CD14-positive monocyte (primary cell): Measurements from ENCODE around the gene SDK1. TPM values are rescaled to one million over a fixed set of nuclear protein-coding genes. Genes with fewer than 3 reads are reported as not detected.

Experiments
- DNase-seq, 3 donors: peaks; one replicate each; pipeline ENCODE4 v3.0.0-alpha.2; 2011 to 2022
- H2AFZ ChIP-seq: 2 replicates; pipeline ENCODE4 v1.6.0; 2012; ENCODE audit warnings: mild to moderate bottlenecking, low read depth, low read length, inconsistent platforms; ENCODE audit not compliant: insufficient read depth, poor library complexity, severe bottlenecking
- H3K27ac ChIP-seq, 2 donors: 1 replicate in 1 of 2; 2 replicates in 1 of 2; pipeline ENCODE4 v1.5.1; 2012 to 2013; ENCODE audit warnings: low read length in 2 of 2, control low read depth in 1 of 2, inconsistent platforms in 1 of 2, low read depth in 1 of 2, mild to moderate bottlenecking in 1 of 2
- H3K27me3 ChIP-seq, 2 donors: one replicate each; pipeline versions ENCODE4 v1.6.0 to v1.6.1; 2011 to 2013; ENCODE audit warnings: low read length in 2 of 2; ENCODE audit not compliant: control insufficient read depth in 2 of 2, insufficient read depth in 2 of 2
- H3K36me3 ChIP-seq, 2 donors: replicated peaks in 1 of 2; 1 replicate in 1 of 2; 2 replicates in 1 of 2; pipeline versions ENCODE4 v1.5.1 to v1.6.1; 2012 to 2013; ENCODE audit warnings: low read length in 2 of 2, control low read depth in 1 of 2, inconsistent platforms in 1 of 2, mild to moderate bottlenecking in 1 of 2; ENCODE audit not compliant: insufficient read depth in 2 of 2, control insufficient read depth in 1 of 2
- H3K4me1 ChIP-seq, 2 donors: 1 replicate in 1 of 2; 2 replicates in 1 of 2; pipeline versions ENCODE4 v1.5.1 to v1.6.1; 2012 to 2013; ENCODE audit warnings: low read length in 2 of 2, control low read depth in 1 of 2, inconsistent platforms in 1 of 2, mild to moderate bottlenecking in 1 of 2, moderate library complexity in 1 of 2; ENCODE audit not compliant: insufficient read depth in 2 of 2, control insufficient read depth in 1 of 2
- H3K4me2 ChIP-seq: replicated peaks from 2 replicates; pipeline ENCODE3; 2012; ENCODE audit warnings: low read length, moderate library complexity, mild to moderate bottlenecking; ENCODE audit not compliant: poor library complexity, severe bottlenecking; ENCODE audit errors: extremely low read depth
- H3K4me3 ChIP-seq, 3 experiments: fragments of 200-600 bp in 1 of 3; sonication (generic) in 1 of 3; replicated peaks in 1 of 3; 1 replicate in 2 of 3; 2 replicates in 1 of 3; pipeline ENCODE4 v1.5.1; 2011 to 2013; ENCODE audit warnings: low read length in 3 of 3, mild to moderate bottlenecking in 3 of 3, control low read depth in 2 of 3, low read depth in 2 of 3, inconsistent platforms in 1 of 3, moderate library complexity in 1 of 3
- H3K79me2 ChIP-seq: 2 replicates; pipeline ENCODE4 v1.6.0; 2012; ENCODE audit warnings: mild to moderate bottlenecking, control low read depth, inconsistent platforms, low read length, moderate library complexity; ENCODE audit not compliant: insufficient read depth
- H3K9ac ChIP-seq: 2 replicates; pipeline ENCODE4 v1.6.0; 2017; ENCODE audit warnings: low read length, mild to moderate bottlenecking; ENCODE audit not compliant: insufficient read depth, poor library complexity, severe bottlenecking
- H3K9me3 ChIP-seq, 2 donors: replicated peaks in 1 of 2; 1 replicate in 1 of 2; 2 replicates in 1 of 2; pipeline versions ENCODE4 v1.5.1 to v1.6.1; 2012 to 2013; ENCODE audit warnings: low read length in 2 of 2, control low read depth in 1 of 2; ENCODE audit not compliant: control insufficient read depth in 1 of 2, insufficient read depth in 1 of 2
- H4K20me1 ChIP-seq: 2 replicates; pipeline ENCODE4 v1.6.0; 2012; ENCODE audit warnings: mild to moderate bottlenecking, low read length, control low read depth, moderate library complexity; ENCODE audit not compliant: insufficient read depth
- H3K27ac Mint-ChIP-seq, 7 donors: one replicate each; pipeline ENCODE4 v1.8.0; 2020; ENCODE audit warnings: mild to moderate bottlenecking in 7 of 7, mixed read lengths in 7 of 7, moderate library complexity in 6 of 7, inconsistent platforms in 2 of 7
- H3K27me3 Mint-ChIP-seq, 3 donors: one replicate each; pipeline ENCODE4 v1.8.0; 2021 to 2022; ENCODE audit warnings: low read depth in 3 of 3, mild to moderate bottlenecking in 3 of 3, mixed read lengths in 3 of 3, moderate library complexity in 3 of 3, inconsistent platforms in 1 of 3
- H3K36me3 Mint-ChIP-seq, 2 donors: one replicate each; pipeline ENCODE4 v1.8.0; 2020; ENCODE audit warnings: mixed read lengths in 2 of 2, inconsistent platforms in 1 of 2, mild to moderate bottlenecking in 1 of 2
- H3K4me1 Mint-ChIP-seq: one replicate; pipeline ENCODE4 v1.8.0; 2020; ENCODE audit warnings: mild to moderate bottlenecking, mixed read lengths
- H3K4me3 Mint-ChIP-seq, 2 donors: one replicate each; pipeline ENCODE4 v1.8.0; 2020; ENCODE audit warnings: mild to moderate bottlenecking in 2 of 2, mixed read lengths in 2 of 2, moderate library complexity in 1 of 2
- H3K9me3 Mint-ChIP-seq, 7 donors: one replicate each; pipeline ENCODE4 v1.8.0; 2020 to 2022; ENCODE audit warnings: mixed read lengths in 7 of 7, mild to moderate bottlenecking in 6 of 7, moderate library complexity in 6 of 7, inconsistent platforms in 2 of 7
- WGBS: methylation state at CpG from one replicate; pipeline ENCODE4 v1.1.5; 2013; ENCODE audit warnings: missing lambda C conversion rate; ENCODE audit not compliant: insufficient coverage; 5-methylcytosine and 5-hydroxymethylcytosine counted together
- intact Hi-C, 2 donors: fragments of 100-400 bp; cut with micrococcal nuclease; formaldehyde crosslinking; loops; one replicate each; pipeline versions ENCODE4 v1.15.0 to v1.15.1; 2023
- polyA plus RNA-seq, 3 donors: library from polyadenylated mRNA; depleted of rRNA in 1 of 3; unstranded in 2 of 3; stranded (reverse) in 1 of 3; fragments of 300-500 nt in 2 of 3; fragments of >200 nt in 1 of 3; fragmentation: Illumina TruSeq in 2 of 3; gene quantifications; 1 replicate in 2 of 3; 2 replicates in 1 of 3; pipeline ENCODE4 v1.2.3, GENCODE V29; 2012 to 2021
- TF ChIP-seq, protein P1 (sequence below): fragments of 200-600 bp; IDR thresholded peaks from one replicate; pipeline ENCODE4 v1.8.0; 2022; ENCODE audit warnings: antibody characterized with exemption, mild to moderate bottlenecking

SDK1 gene
- polyA plus RNA-seq, 3 donors, result 0.01 TPM; not detected in 2

DNA sequence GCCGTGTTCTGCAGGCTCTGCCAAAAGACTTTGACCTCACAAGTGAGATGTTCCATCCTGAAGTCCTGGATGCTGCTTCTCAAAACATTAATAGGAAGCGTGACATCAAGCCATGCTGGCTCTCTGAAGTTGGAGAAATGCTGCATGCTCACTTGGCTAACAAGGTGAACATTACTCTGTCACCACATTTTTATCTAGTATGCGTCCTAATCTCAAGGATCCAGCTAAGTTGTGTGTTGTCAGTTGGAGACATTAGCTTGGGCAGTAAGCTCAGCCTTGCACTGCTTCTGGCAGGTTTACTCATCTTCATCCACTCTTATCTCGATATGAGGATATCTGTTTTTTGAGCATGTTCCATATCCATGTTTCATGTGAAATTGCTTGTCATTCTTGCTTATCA, 165.2 kb downstream of the SDK1 start:
- Histone ChIP-seq H3K79me2 (no peaks in the 10 kb centered on the region), H4K20me1 (no peaks in the 10 kb centered on the region), H3K9ac (no peak overlapping the region), H3K4me3 (no peak overlapping the region), H3K27me3 (no peaks in the 10 kb centered on the region), H3K9me3 (no peaks in the 10 kb centered on the region), H3K27ac (no peak overlapping the region), H3K4me1 (no peaks in the 10 kb centered on the region), H2AFZ (no peak overlapping the region), H3K36me3 (no peaks in the 10 kb centered on the region), H3K4me2 (no peak overlapping the region)
- Mint-ChIP-seq H3K4me1 (no peaks in the 10 kb centered on the region), H3K27me3 (peaks cover 0 to 4% (median 2%) of the 10 kb centered on the region in 3 donors), H3K27ac (no peak overlapping the region), H3K36me3 (no peaks in the 10 kb centered on the region), H3K4me3 (no peak overlapping the region), H3K9me3 (peaks cover 0 to 6% (median 1%) of the 10 kb centered on the region in 7 donors)
- WGBS, result 100% methylated on average over 1 of the region's 4 CpGs
- TF ChIP-seq, protein P1, sequence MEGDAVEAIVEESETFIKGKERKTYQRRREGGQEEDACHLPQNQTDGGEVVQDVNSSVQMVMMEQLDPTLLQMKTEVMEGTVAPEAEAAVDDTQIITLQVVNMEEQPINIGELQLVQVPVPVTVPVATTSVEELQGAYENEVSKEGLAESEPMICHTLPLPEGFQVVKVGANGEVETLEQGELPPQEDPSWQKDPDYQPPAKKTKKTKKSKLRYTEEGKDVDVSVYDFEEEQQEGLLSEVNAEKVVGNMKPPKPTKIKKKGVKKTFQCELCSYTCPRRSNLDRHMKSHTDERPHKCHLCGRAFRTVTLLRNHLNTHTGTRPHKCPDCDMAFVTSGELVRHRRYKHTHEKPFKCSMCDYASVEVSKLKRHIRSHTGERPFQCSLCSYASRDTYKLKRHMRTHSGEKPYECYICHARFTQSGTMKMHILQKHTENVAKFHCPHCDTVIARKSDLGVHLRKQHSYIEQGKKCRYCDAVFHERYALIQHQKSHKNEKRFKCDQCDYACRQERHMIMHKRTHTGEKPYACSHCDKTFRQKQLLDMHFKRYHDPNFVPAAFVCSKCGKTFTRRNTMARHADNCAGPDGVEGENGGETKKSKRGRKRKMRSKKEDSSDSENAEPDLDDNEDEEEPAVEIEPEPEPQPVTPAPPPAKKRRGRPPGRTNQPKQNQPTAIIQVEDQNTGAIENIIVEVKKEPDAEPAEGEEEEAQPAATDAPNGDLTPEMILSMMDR, result no peak
- no peak for DNase-seq
- intact Hi-C loops, result no loop called here

DNA sequence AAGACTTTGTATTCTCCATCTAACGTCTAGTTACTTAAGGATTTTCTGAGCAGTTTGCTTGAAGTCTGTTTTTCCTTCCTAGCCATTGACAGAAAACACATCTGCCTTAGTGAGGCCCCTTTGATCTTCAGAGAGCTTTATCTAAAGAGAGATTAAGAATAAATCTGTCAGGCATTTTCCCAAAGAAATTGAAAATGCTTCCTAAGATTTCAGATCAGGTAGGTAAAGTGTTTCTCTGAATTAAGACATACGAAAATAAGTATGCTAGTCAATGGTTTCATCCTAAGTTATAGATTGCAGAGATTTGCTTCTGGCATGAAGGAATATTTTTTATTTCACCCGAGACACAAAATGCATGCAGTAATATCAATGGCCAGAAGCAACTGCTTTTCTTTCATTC, 168.6 kb downstream of the SDK1 start:
- Histone ChIP-seq H3K4me2 (no peak overlapping the region), H4K20me1 (no peaks in the 10 kb centered on the region), H3K4me1 (no peaks in the 10 kb centered on the region), H3K79me2 (no peaks in the 10 kb centered on the region), H3K4me3 (no peak overlapping the region), H3K9me3 (no peaks in the 10 kb centered on the region), H3K9ac (no peak overlapping the region), H3K27me3 (no peaks in the 10 kb centered on the region), H3K27ac (no peak overlapping the region), H2AFZ (no peak overlapping the region), H3K36me3 (no peaks in the 10 kb centered on the region)
- Mint-ChIP-seq H3K9me3 (peaks cover 0 to 4% (median 0%) of the 10 kb centered on the region in 7 donors), H3K36me3 (no peaks in the 10 kb centered on the region), H3K4me1 (no peaks in the 10 kb centered on the region), H3K4me3 (no peak overlapping the region), H3K27me3 (peaks cover 0 to 2% (median 1%) of the 10 kb centered on the region in 3 donors), H3K27ac (no peak overlapping the region)
- TF ChIP-seq, protein P1, result no peak
- no peak for DNase-seq
- intact Hi-C loops, result no loop called here
- 100% methylated on average over 1 of the region's 3 CpGs for WGBS
